ENCODE results near the gene U2SURP.

U2SURP gene

GRCh38 chr3:143024351-143024960 is 23.1 kb downstream of the U2SURP start:
- TF ChIP-seq GATA2 (IDR thresholded peaks at IDR 0.05; ENCODE audit: low read depth, low read length) (no peak), GATA3 (IDR thresholded peaks at IDR 0.05; ENCODE audit: low read depth, low read length) (no peak)

GRCh38 chr3:143031327-143031726 is 30.0 kb downstream of the U2SURP start:
- TF ChIP-seq GATA3 (IDR thresholded peaks at IDR 0.05; ENCODE audit: low read depth, low read length) (no peak), GATA2 (IDR thresholded peaks at IDR 0.05; ENCODE audit: low read depth, low read length) (no peak)

GRCh38 chr3:143035466-143036211 is 34.3 kb downstream of the U2SURP start:
- TF ChIP-seq GATA2 (IDR thresholded peaks at IDR 0.05; ENCODE audit: low read depth, low read length), result no peak
- TF ChIP-seq GATA3 (IDR thresholded peaks at IDR 0.05; ENCODE audit: low read depth, low read length), result no peak

GRCh38 chr3:143036557-143036956 is 35.2 kb downstream of the U2SURP start:
- TF ChIP-seq GATA3 (IDR thresholded peaks at IDR 0.05; ENCODE audit: low read depth, low read length) (no peak), GATA2 (IDR thresholded peaks at IDR 0.05; ENCODE audit: low read depth, low read length) (no peak)

- no peak for TF ChIP-seq GATA2 (IDR thresholded peaks at IDR 0.05; ENCODE audit: low read depth, low read length)
- no peak for TF ChIP-seq GATA3 (IDR thresholded peaks at IDR 0.05; ENCODE audit: low read depth, low read length)
Observed at GRCh38 chr3:143037867-143038266, 36.5 kb downstream of the U2SURP start.

- TF ChIP-seq GATA2 (IDR thresholded peaks at IDR 0.05; ENCODE audit: low read depth, low read length) (no peak), GATA3 (IDR thresholded peaks at IDR 0.05; ENCODE audit: low read depth, low read length) (no peak)
Observed at GRCh38 chr3:143040261-143040879, 39.0 kb downstream of the U2SURP start.

- no peak for TF ChIP-seq GATA2 (IDR thresholded peaks at IDR 0.05; ENCODE audit: low read depth, low read length)
- no peak for TF ChIP-seq GATA3 (IDR thresholded peaks at IDR 0.05; ENCODE audit: low read depth, low read length)
Observed at GRCh38 chr3:143041903-143042302, 40.5 kb downstream of the U2SURP start.

GRCh38 chr3:143045639-143046038 is 44.3 kb downstream of the U2SURP start:
- TF ChIP-seq GATA3 (IDR thresholded peaks at IDR 0.05; ENCODE audit: low read depth, low read length) (no peak), GATA2 (IDR thresholded peaks at IDR 0.05; ENCODE audit: low read depth, low read length) (no peak)

- no peak for TF ChIP-seq GATA2 (IDR thresholded peaks at IDR 0.05; ENCODE audit: low read depth, low read length)
Observed at GRCh38 chr3:143054011-143054410, 52.6 kb downstream of the U2SURP start.

- no peak for TF ChIP-seq GATA3 (IDR thresholded peaks at IDR 0.05; ENCODE audit: low read depth, low read length)
Observed at GRCh38 chr3:143056372-143056771, 55.0 kb downstream of the U2SURP start.

GRCh38 chr3:143060906-143061305 is 59.5 kb downstream of the U2SURP start:
- TF ChIP-seq GATA3 (IDR thresholded peaks at IDR 0.05; ENCODE audit: low read depth, low read length), result no peak
- no peak for TF ChIP-seq GATA2 (IDR thresholded peaks at IDR 0.05; ENCODE audit: low read depth, low read length)

GRCh38 chr3:143063018-143063417 is 61.6 kb downstream of the U2SURP start:
- TF ChIP-seq GATA3 (IDR thresholded peaks at IDR 0.05; ENCODE audit: low read depth, low read length), result no peak
- TF ChIP-seq GATA2 (IDR thresholded peaks at IDR 0.05; ENCODE audit: low read depth, low read length), result no peak

- no peak for TF ChIP-seq GATA3 (IDR thresholded peaks at IDR 0.05; ENCODE audit: low read depth, low read length)
- no peak for TF ChIP-seq GATA2 (IDR thresholded peaks at IDR 0.05; ENCODE audit: low read depth, low read length)
Observed at GRCh38 chr3:143064777-143065176, 63.4 kb downstream of the U2SURP start.

GRCh38 chr3:143065364-143065763 is 64.0 kb downstream of the U2SURP start:
- TF ChIP-seq GATA3 (IDR thresholded peaks at IDR 0.05; ENCODE audit: low read depth, low read length), result no peak
- no peak for TF ChIP-seq GATA2 (IDR thresholded peaks at IDR 0.05; ENCODE audit: low read depth, low read length)

GRCh38 chr3:143066033-143066432 is 64.7 kb downstream of the U2SURP start:
- TF ChIP-seq GATA3 (IDR thresholded peaks at IDR 0.05; ENCODE audit: low read depth, low read length) (no peak), GATA2 (IDR thresholded peaks at IDR 0.05; ENCODE audit: low read depth, low read length) (no peak)
